Karpas-422 (cell line): ENCODE data around the gene CSNK1G3. TPM values are rescaled to one million over a fixed set of nuclear protein-coding genes. Genes with fewer than 3 reads are reported as not detected.
"Not testable (repeated sequence)": the region's sequence is repeated elsewhere in the genome, so short reads cannot be mapped to it uniquely, and the experiment has no call there.

Source experiments
- DNase-seq: peaks from one replicate; pipeline ENCODE4 v3.0.0-alpha.2; 2015
- H2AFZ ChIP-seq: fragments of 200-600 bp; sonication (generic); 2 replicates; pipeline ENCODE4 v1.6.1; 2014; ENCODE audit warnings: antibody characterized with exemption, low read length, mixed read lengths
- H3K27ac ChIP-seq: fragments of 200-600 bp; sonication (generic); 2 replicates; pipeline ENCODE4 v1.5.1; 2014; ENCODE audit warnings: mild to moderate bottlenecking, low read length, moderate library complexity
- H3K27me3 ChIP-seq: fragments of 200-600 bp; sonication (generic); 2 replicates; pipeline ENCODE4 v1.6.1; 2014; ENCODE audit warnings: low read length, mixed read lengths
- H3K36me3 ChIP-seq: fragments of 200-600 bp; sonication (generic); 2 replicates; pipeline ENCODE4 v1.6.1; 2014; ENCODE audit warnings: low read length, mixed read lengths; ENCODE audit not compliant: insufficient read depth
- H3K4me1 ChIP-seq: fragments of 200-600 bp; sonication (generic); 2 replicates; pipeline ENCODE4 v1.6.1; 2014; ENCODE audit warnings: mild to moderate bottlenecking, low read length, mixed read lengths
- H3K4me2 ChIP-seq: fragments of 200-600 bp; sonication (generic); 2 replicates; pipeline ENCODE4 v1.6.1; 2014; ENCODE audit warnings: low read length, low read depth, mild to moderate bottlenecking; ENCODE audit not compliant: poor library complexity, severe bottlenecking
- H3K4me3 ChIP-seq: fragments of 200-600 bp; sonication (generic); 2 replicates; pipeline ENCODE4 v1.5.1; 2014; ENCODE audit warnings: mild to moderate bottlenecking, antibody characterized with exemption, low read length, mixed read lengths
- H3K79me2 ChIP-seq: fragments of 200-600 bp; sonication (generic); 2 replicates; pipeline ENCODE4 v1.6.1; 2014; ENCODE audit warnings: mild to moderate bottlenecking, low read length, mixed read lengths
- H3K9ac ChIP-seq: fragments of 200-600 bp; sonication (generic); 2 replicates; pipeline ENCODE4 v1.6.0; 2014; ENCODE audit warnings: low read length
- H3K9me2 ChIP-seq: fragments of 200-600 bp; sonication (generic), shearing (Covaris generic); replicated peaks from 2 replicates; pipeline ENCODE4 v1.6.0; 2014; ENCODE audit warnings: mild to moderate bottlenecking, low read length, moderate library complexity; ENCODE audit not compliant: insufficient read depth
- H3K9me3 ChIP-seq: fragments of 300-700, 200-600 bp; sonication (generic); 2 replicates; pipeline ENCODE4 v1.6.1; 2014; ENCODE audit warnings: low read length, mixed read lengths
- H4K20me1 ChIP-seq: fragments of 200-600 bp; sonication (generic); 2 replicates; pipeline ENCODE4 v1.6.1; 2014; ENCODE audit warnings: mild to moderate bottlenecking, antibody characterized with exemption, low read length, low read depth; ENCODE audit not compliant: insufficient read depth
- total RNA-seq: library from RNA; depleted of rRNA; stranded (reverse); fragments of >200 nt; shearing (Covaris generic); gene quantifications from 2 replicates; pipeline ENCODE4 v1.2.3, GENCODE V29; 2014; ENCODE audit warnings: low replicate concordance

CSNK1G3 gene
- total RNA-seq, 1 experiment from 2014 or later, result 27.4 TPM

- Histone ChIP-seq H3K9me3 (no peaks in the 10 kb centered on the region), H3K27ac (no peak overlapping the region), H3K4me3 (no peak overlapping the region), H3K36me3 (no peaks in the 10 kb centered on the region), H4K20me1 (no peaks in the 10 kb centered on the region), H3K9ac (no peak overlapping the region), H3K4me2 (no peak overlapping the region), H3K4me1 (peaks cover 6% of the 10 kb centered on the region), H3K27me3 (no peaks in the 10 kb centered on the region), H3K79me2 (no peaks in the 10 kb centered on the region), H2AFZ (no peak overlapping the region), H3K9me2 (no peaks in the 10 kb centered on the region)
- no peak for DNase-seq
Measured at GRCh38 chr5:123610209-123610608, 98.2 kb downstream of the CSNK1G3 start.

- no peaks in the 10 kb centered on the region for H3K36me3 ChIP-seq
- peaks cover 6% of the 10 kb centered on the region for H3K4me1 ChIP-seq
- H3K9me2 ChIP-seq, result no peaks in the 10 kb centered on the region
- no peaks in the 10 kb centered on the region for H3K79me2 ChIP-seq
- no peaks in the 10 kb centered on the region for H4K20me1 ChIP-seq
- peak overlapping the region; percentile 18 for H3K4me2 ChIP-seq
- no peak overlapping the region for H3K4me3 ChIP-seq
- H3K9ac ChIP-seq, result no peak overlapping the region
- no peaks in the 10 kb centered on the region for H3K9me3 ChIP-seq
- DNase-seq, result peak; percentile 83
- H3K27ac ChIP-seq, result no peak overlapping the region
- H2AFZ ChIP-seq, result no peak overlapping the region
- H3K27me3 ChIP-seq, result no peaks in the 10 kb centered on the region
Measured at GRCh38 chr5:123610665-123611405, 98.9 kb downstream of the CSNK1G3 start.

- Histone ChIP-seq H3K9me2 (no peaks in the 10 kb centered on the region), H3K4me2 (no peak overlapping the region), H3K4me1 (peaks cover 6% of the 10 kb centered on the region), H3K79me2 (no peaks in the 10 kb centered on the region), H3K27me3 (no peaks in the 10 kb centered on the region), H3K27ac (no peak overlapping the region), H3K9ac (no peak overlapping the region), H3K9me3 (no peaks in the 10 kb centered on the region), H3K36me3 (no peaks in the 10 kb centered on the region), H3K4me3 (no peak overlapping the region), H4K20me1 (no peaks in the 10 kb centered on the region), H2AFZ (no peak overlapping the region)
- DNase-seq, result no peak
Measured at GRCh38 chr5:123611406-123611709, 99.4 kb downstream of the CSNK1G3 start.

- no peak for DNase-seq
- Histone ChIP-seq H3K4me2 (no peak overlapping the region), H3K27me3 (no peaks in the 10 kb centered on the region), H4K20me1 (no peaks in the 10 kb centered on the region), H2AFZ (no peak overlapping the region), H3K79me2 (no peaks in the 10 kb centered on the region), H3K9me3 (no peaks in the 10 kb centered on the region), H3K9ac (no peak overlapping the region), H3K27ac (no peak overlapping the region), H3K9me2 (no peaks in the 10 kb centered on the region), H3K4me3 (no peak overlapping the region), H3K4me1 (no peaks in the 10 kb centered on the region), H3K36me3 (no peaks in the 10 kb centered on the region)
Measured at GRCh38 chr5:123617561-123617960, 105.6 kb downstream of the CSNK1G3 start.

- no peak overlapping the region for H3K27ac ChIP-seq
- no peak overlapping the region for H3K9ac ChIP-seq
- no peaks in the 10 kb centered on the region for H4K20me1 ChIP-seq
- H3K9me3 ChIP-seq, result peaks cover 35% of the 10 kb centered on the region
- DNase-seq, result no peak
- no peak overlapping the region for H2AFZ ChIP-seq
- no peaks in the 10 kb centered on the region for H3K27me3 ChIP-seq
- no peaks in the 10 kb centered on the region for H3K4me1 ChIP-seq
- no peak overlapping the region for H3K4me3 ChIP-seq
- no peaks in the 10 kb centered on the region for H3K9me2 ChIP-seq
- H3K36me3 ChIP-seq, result no peaks in the 10 kb centered on the region
- H3K79me2 ChIP-seq, result no peaks in the 10 kb centered on the region
- no peak overlapping the region for H3K4me2 ChIP-seq
Measured at GRCh38 chr5:123626051-123626450, 114.1 kb downstream of the CSNK1G3 start.

GRCh38 chr5:123628860-123629544, 117.0 kb downstream of the CSNK1G3 start:
- Histone ChIP-seq H3K4me1 (no peaks in the 10 kb centered on the region), H3K79me2 (no peaks in the 10 kb centered on the region), H2AFZ (no peak overlapping the region), H3K4me3 (no peak overlapping the region), H3K27me3 (no peaks in the 10 kb centered on the region), H3K27ac (no peak overlapping the region), H3K9me2 (no peaks in the 10 kb centered on the region), H3K4me2 (no peak overlapping the region), H3K9me3 (peaks cover 30% of the 10 kb centered on the region), H3K9ac (no peak overlapping the region), H4K20me1 (no peaks in the 10 kb centered on the region), H3K36me3 (no peaks in the 10 kb centered on the region)
- no peak for DNase-seq

- no peak overlapping the region for H3K9ac ChIP-seq
- no peaks in the 10 kb centered on the region for H3K79me2 ChIP-seq
- DNase-seq, result no peak
- H3K4me3 ChIP-seq, result no peak overlapping the region
- H3K27me3 ChIP-seq, result no peaks in the 10 kb centered on the region
- no peaks in the 10 kb centered on the region for H3K36me3 ChIP-seq
- H2AFZ ChIP-seq, result no peak overlapping the region
- H4K20me1 ChIP-seq, result no peaks in the 10 kb centered on the region
- no peaks in the 10 kb centered on the region for H3K9me2 ChIP-seq
- no peaks in the 10 kb centered on the region for H3K4me1 ChIP-seq
- no peak overlapping the region for H3K27ac ChIP-seq
- H3K9me3 ChIP-seq, result no peaks in the 10 kb centered on the region
- no peak overlapping the region for H3K4me2 ChIP-seq
Measured at GRCh38 chr5:123636006-123636405, 124.0 kb downstream of the CSNK1G3 start.

- not testable (repeated sequence) for H3K9ac ChIP-seq, H3K79me2 ChIP-seq, H2AFZ ChIP-seq, H3K9me2 ChIP-seq, H3K27me3 ChIP-seq, H3K4me1 ChIP-seq, DNase-seq, H4K20me1 ChIP-seq, H3K9me3 ChIP-seq, H3K4me2 ChIP-seq, H3K27ac ChIP-seq, H3K36me3 ChIP-seq, H3K4me3 ChIP-seq
Measured at GRCh38 chr5:123637028-123637427, 125.1 kb downstream of the CSNK1G3 start.
